ENCODE data around the gene SPDYC.

SPDYC gene

GRCh38 chr11:65185171-65185570 is 15.1 kb downstream of the SPDYC start:
- TF ChIP-seq JUND (IDR thresholded peaks at IDR 0.05; ENCODE audit: low read depth), result no peak
- in situ Hi-C loops (cut with HindIII; ENCODE audit: low pct_unique_long_range_greater_than_20kb, low sequenced_read_pairs), result no loop called here

GRCh38 chr11:65185869-65186341 is 15.9 kb downstream of the SPDYC start:
- TF ChIP-seq JUND (IDR thresholded peaks at IDR 0.05; ENCODE audit: low read depth), result no peak
- in situ Hi-C loops (cut with HindIII; ENCODE audit: low pct_unique_long_range_greater_than_20kb, low sequenced_read_pairs), result no loop called here
- no peak for DNase-seq (ENCODE audit: low read depth in 1 of 2, low spot score in 1 of 2)

More at GRCh38 chr11:65185171-65185570, 15.1 kb downstream of the SPDYC start:
- DNase-seq (ENCODE audit: low read depth in 1 of 2, low spot score in 1 of 2), result no peak

- DNase-seq (ENCODE audit: low read depth in 1 of 2, low spot score in 1 of 2), result no peak
- in situ Hi-C loops (cut with HindIII; ENCODE audit: low pct_unique_long_range_greater_than_20kb, low sequenced_read_pairs), result no loop called here
- no peak for TF ChIP-seq JUND (IDR thresholded peaks at IDR 0.05; ENCODE audit: low read depth)
Observed at GRCh38 chr11:65186701-65187100, 16.7 kb downstream of the SPDYC start.

GRCh38 chr11:65187146-65187675 is 17.2 kb downstream of the SPDYC start:
- in situ Hi-C loops (cut with HindIII; ENCODE audit: low pct_unique_long_range_greater_than_20kb, low sequenced_read_pairs), result no loop called here
- TF ChIP-seq JUND (IDR thresholded peaks at IDR 0.05; ENCODE audit: low read depth), result no peak
- DNase-seq (ENCODE audit: low read depth in 1 of 2, low spot score in 1 of 2), result no peak

- no peak for DNase-seq (ENCODE audit: low read depth in 1 of 2, low spot score in 1 of 2)
- in situ Hi-C loops (cut with HindIII; ENCODE audit: low pct_unique_long_range_greater_than_20kb, low sequenced_read_pairs), result no loop called here
- no peak for TF ChIP-seq JUND (IDR thresholded peaks at IDR 0.05; ENCODE audit: low read depth)
Observed at GRCh38 chr11:65187971-65188461, 18.0 kb downstream of the SPDYC start.

GRCh38 chr11:65188486-65188885 is 18.5 kb downstream of the SPDYC start:
- no peak for DNase-seq (ENCODE audit: low read depth in 1 of 2, low spot score in 1 of 2)
- TF ChIP-seq JUND (IDR thresholded peaks at IDR 0.05; ENCODE audit: low read depth), result no peak
- in situ Hi-C loops (cut with HindIII; ENCODE audit: low pct_unique_long_range_greater_than_20kb, low sequenced_read_pairs), result no loop called here

GRCh38 chr11:65189191-65189590 is 19.2 kb downstream of the SPDYC start:
- no peak for TF ChIP-seq JUND (IDR thresholded peaks at IDR 0.05; ENCODE audit: low read depth)
- in situ Hi-C loops (cut with HindIII; ENCODE audit: low pct_unique_long_range_greater_than_20kb, low sequenced_read_pairs), result no loop called here
- DNase-seq (ENCODE audit: low read depth in 1 of 2, low spot score in 1 of 2), result no peak

- TF ChIP-seq JUND (IDR thresholded peaks at IDR 0.05; ENCODE audit: low read depth), result no peak
- in situ Hi-C loops (cut with HindIII; ENCODE audit: low pct_unique_long_range_greater_than_20kb, low sequenced_read_pairs), result no loop called here
- no peak for DNase-seq (ENCODE audit: low read depth in 1 of 2, low spot score in 1 of 2)
Observed at GRCh38 chr11:65194564-65194963, 24.5 kb downstream of the SPDYC start.

GRCh38 chr11:65204143-65204542 is 34.1 kb downstream of the SPDYC start:
- no peak for TF ChIP-seq JUND (IDR thresholded peaks at IDR 0.05; ENCODE audit: low read depth)
- DNase-seq (ENCODE audit: low read depth in 1 of 2, low spot score in 1 of 2), result no peak
- in situ Hi-C loops (cut with HindIII; ENCODE audit: low pct_unique_long_range_greater_than_20kb, low sequenced_read_pairs), result no loop called here

- in situ Hi-C loops (cut with HindIII; ENCODE audit: low pct_unique_long_range_greater_than_20kb, low sequenced_read_pairs), result no loop called here
- peak; percentile 59 to 67 for DNase-seq (ENCODE audit: low read depth in 1 of 2, low spot score in 1 of 2)
- TF ChIP-seq JUND (IDR thresholded peaks at IDR 0.05; ENCODE audit: low read depth), result no peak
Observed at GRCh38 chr11:65204646-65205601, 34.9 kb downstream of the SPDYC start.

GRCh38 chr11:65205602-65205967 is 35.6 kb downstream of the SPDYC start:
- no peak for DNase-seq (ENCODE audit: low read depth in 1 of 2, low spot score in 1 of 2)
- in situ Hi-C loops (cut with HindIII; ENCODE audit: low pct_unique_long_range_greater_than_20kb, low sequenced_read_pairs), result no loop called here

GRCh38 chr11:65206441-65206841 is 36.4 kb downstream of the SPDYC start:
- no peak for TF ChIP-seq JUND (IDR thresholded peaks at IDR 0.05; ENCODE audit: low read depth)
- DNase-seq (ENCODE audit: low read depth in 1 of 2, low spot score in 1 of 2), result no peak
- in situ Hi-C loops (cut with HindIII; ENCODE audit: low pct_unique_long_range_greater_than_20kb, low sequenced_read_pairs), result no loop called here

More at GRCh38 chr11:65205602-65205967, 35.6 kb downstream of the SPDYC start:
- TF ChIP-seq JUND (IDR thresholded peaks at IDR 0.05; ENCODE audit: low read depth), result no peak

- TF ChIP-seq JUND (IDR thresholded peaks at IDR 0.05; ENCODE audit: low read depth), result no peak
- no peak for DNase-seq (ENCODE audit: low read depth in 1 of 2, low spot score in 1 of 2)
- in situ Hi-C loops (cut with HindIII; ENCODE audit: low pct_unique_long_range_greater_than_20kb, low sequenced_read_pairs), result no loop called here
Observed at GRCh38 chr11:65206901-65207300, 36.9 kb downstream of the SPDYC start.
